ENCODE results near the gene C16orf92.
"Not testable (repeated sequence)": the region's sequence is repeated elsewhere in the genome, so short reads cannot be mapped to it uniquely, and the experiment has no call there.

Gene C16orf92

DNA sequence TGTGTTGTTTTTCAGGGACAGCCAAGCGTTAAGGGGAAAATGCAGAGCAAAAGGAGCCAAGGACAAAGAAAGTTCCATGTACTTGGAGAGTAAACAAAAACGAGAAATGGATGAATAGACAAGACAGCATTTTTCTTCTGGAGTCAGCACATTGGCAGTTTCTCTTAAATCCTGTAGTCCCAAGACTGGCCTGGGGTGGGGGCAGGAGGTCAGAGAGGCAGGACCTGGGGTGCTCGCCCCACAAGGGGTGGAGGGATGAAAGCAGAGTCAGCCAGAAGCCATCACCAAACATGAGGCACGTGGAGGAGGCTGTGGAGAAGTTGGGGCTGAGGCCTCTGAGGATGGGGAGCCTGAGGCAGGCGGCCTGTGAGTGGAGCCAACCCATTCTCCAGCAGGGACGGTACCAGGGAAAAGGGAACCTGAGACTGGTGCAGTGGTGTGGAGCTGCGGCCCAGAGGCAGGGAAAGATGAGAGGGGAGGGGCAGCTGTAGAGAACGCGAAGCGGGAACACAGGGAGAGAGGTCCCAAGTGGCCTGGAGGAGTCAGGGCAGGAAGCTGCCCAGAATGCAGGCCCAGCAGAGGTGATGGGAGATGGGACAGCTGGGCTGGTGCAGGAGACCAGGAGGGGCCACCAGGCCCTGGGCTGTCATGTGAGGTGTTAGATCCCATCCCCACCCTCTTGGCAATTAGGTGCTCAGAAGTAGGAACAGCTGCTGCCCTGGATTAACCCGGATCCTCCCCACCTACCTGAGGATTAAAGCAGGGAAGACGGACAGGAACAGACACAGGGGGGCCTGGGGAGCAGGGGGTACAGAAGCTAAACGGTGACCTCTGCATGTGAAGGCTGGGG is 4.8 kb downstream of the C16orf92 start:
- DNase-seq: no peak

GRCh38 chr16:30028438-30029076 is 5.6 kb downstream of the C16orf92 start:
- DNase-seq: peak; percentile 40 to 52

- no peak for DNase-seq
Observed at GRCh38 chr16:30030011-30030685, 7.2 kb downstream of the C16orf92 start.

- no peak for DNase-seq
Observed at GRCh38 chr16:30030841-30031413, 7.9 kb downstream of the C16orf92 start, which contains the start of gene TLCD3B. TLCD3B (minus strand) TSS chr16:30031271; CDS start chr16:30030527, 744 bp downstream.

- DNase-seq: no peak
Observed at GRCh38 chr16:30031477-30031918, 8.5 kb downstream of the C16orf92 start.

DNA sequence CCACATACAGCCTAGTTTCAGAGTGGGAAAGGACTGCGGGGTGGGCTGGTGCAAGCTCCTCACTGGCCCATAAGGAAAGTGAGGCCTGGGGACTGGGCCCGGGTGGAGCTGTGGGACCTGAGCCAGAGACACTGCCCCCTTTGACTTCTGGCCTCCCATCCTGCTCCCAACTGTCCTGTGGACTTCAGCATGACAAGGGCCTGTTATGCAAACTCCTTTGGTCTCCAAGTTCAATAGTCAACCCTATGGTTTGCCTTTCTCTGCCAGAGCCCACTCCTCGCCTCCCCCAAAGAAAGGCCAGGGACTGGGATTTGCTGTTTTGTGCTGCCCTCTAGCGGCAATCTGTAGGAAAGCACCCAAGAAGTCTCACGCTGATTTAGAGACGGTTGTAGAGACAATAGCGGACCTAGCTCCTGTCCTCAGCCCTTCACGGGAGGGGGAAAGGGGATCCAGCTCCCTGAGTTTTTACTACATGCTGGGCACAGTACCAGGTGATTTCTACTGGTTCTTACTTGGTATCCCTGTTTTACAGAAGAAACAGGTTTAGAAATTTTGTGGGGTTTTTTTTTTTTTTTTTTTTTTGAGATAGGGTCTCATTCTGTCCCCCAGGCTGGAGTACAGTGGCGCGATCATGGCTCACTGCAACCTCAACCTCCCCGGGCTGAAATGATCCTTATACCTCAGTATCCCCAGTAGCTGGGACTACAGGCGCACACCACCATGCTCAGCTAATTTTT is 9.3 kb downstream of the C16orf92 start:
- peak; percentile 80 to 82 for DNase-seq

- DNase-seq: peak in 1 of 2 experiments; percentile 40
Observed at GRCh38 chr16:30033270-30033669, 10.3 kb downstream of the C16orf92 start.

GRCh38 chr16:30040221-30040620 is 17.2 kb downstream of the C16orf92 start:
- no peak for DNase-seq

DNA sequence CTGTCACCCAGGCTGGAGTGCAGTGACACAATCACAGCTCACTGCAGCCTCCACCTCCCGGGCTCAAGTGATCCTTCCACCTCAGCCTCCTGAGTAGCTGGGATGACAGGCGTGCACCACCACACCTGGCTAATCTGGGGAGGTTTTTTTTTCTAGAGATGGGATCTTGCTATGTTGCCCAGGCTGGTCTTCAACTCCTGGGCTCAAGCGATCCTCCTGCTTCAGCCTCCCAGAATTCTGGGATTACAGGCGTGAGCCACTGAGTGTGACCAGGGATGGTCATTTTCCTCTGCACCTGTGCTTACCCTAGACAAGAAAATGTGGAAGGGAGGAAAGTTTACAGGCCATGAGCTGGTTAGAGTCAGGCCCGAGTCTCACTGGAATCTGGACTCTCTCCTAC is 17.7 kb downstream of the C16orf92 start:
- not testable (repeated sequence) for DNase-seq

GRCh38 chr16:30041841-30042240 is 18.8 kb downstream of the C16orf92 start:
- DNase-seq: no peak

GRCh38 chr16:30046178-30046577 is 23.2 kb downstream of the C16orf92 start:
- DNase-seq: no peak

DNA sequence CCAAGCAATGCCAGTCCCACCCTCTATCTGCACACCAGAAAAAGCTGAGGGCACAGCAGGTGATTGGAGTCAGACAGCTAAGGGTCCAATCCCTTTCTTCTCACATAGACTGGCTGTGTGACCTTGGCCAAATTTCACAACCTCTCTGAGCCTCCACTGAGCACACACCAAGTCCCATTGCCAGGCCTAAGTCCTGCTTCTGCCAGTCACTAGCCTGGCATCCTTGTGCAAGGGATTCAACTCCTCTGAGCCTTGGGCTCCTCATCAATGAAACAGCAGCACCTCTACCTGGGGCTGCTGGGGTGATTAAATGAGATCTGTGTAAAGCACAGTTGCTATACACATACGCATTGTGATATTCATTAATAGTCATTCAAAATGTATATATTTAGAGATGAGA is 23.6 kb downstream of the C16orf92 start:
- DNase-seq: no peak

DNA sequence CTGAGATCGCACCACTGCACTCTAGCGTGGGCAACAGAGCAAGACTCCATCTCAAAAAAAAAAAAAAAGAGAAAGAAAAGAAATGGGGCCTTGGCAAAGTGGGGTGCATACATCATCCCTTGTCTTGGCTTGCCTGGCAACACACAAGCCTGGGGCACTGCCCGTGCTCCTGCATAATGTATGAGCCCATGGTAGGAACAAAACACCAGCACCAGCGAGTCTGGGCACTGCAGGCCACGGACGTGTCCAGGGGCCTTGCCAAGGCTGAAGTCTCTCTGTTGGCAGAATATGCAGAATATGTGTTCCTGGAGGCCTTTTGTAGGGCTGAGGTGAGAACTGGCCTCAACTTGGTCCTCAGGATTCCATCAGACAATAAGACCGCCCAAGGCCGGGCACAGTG is 26.9 kb downstream of the C16orf92 start:
- no peak for DNase-seq

DNA sequence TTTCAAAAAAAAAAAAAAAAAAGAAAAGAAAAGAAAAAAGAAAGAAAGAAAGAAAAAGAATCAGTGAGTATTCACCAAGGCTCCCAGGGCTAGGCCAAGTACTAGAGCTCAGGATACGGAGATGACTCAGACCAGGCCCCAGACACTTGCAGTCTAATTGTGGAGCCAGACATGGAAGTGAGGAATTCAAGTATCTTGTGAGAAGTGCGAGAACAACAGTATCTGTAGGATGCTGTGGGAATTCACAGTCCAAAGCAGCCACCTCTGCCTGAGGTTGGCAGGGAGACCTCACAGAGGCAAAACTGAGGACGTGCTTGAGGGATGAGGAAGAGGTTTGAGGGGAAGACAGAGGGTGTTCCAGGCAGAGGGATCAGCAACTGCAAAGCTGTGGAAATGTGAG is 28.5 kb downstream of the C16orf92 start:
- DNase-seq: no peak

DNA sequence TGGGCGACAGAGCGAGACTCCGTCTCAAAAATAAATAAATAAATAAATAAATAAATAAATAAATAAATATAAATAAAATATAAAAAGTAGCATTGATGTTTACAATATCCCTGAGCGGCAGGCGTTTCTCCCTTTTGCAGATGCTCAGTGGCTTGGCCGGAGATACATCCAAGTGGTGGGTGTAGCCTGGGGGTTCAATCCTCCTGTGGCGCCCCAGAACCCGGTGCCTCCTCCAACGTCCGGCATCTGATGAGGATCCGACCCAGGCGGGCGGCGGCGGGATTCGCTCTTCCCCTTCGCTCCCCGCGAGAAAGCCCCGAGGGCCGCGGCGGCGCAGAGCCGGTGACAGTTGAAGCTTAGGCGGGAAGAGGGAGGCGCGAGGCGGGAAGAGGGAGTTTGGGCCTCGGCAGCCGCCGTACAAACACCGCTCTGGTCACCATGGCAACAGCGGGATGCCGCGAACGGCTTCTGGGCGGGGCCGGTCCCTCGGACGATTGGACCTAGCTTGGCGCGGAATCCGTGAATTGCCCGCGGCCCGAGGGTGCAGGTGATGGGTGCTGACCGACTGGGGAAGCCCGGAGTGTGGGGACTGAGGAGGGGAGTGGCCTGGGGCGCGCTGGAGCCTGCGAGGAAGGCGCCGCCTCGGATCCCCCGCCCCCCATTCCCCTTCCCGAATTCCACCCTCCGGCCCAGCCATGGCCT is 29.8 kb downstream of the C16orf92 start:
- DNase-seq: peak; percentile 95 to 97

- DNase-seq: no peak
Observed at GRCh38 chr16:30053376-30054015, 30.5 kb downstream of the C16orf92 start.

- no peak for DNase-seq
Observed at GRCh38 chr16:30054451-30054850, 31.5 kb downstream of the C16orf92 start.

GRCh38 chr16:30054959-30055553 is 32.1 kb downstream of the C16orf92 start:
- DNase-seq: peak; percentile 73 to 78

DNA sequence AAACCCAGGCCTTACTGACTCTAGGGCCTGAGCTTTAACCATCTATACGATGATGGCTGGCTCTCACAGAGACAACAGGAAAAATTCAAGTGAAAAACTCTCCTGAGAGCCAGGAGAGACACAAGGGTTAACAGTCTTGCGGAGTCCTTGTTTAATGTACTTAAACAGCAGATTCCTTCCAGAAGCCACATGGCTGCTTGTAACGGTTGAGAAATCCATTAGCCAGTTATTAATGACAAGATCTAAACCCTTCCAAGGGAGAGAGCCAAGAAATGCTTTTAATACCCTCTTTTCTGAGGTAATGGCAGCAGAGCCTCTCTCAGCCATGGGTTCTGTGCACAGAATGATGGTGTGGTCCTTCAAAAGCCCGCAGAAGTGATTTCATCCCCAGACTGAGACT is 37.3 kb downstream of the C16orf92 start:
- DNase-seq: no peak

- no peak for DNase-seq
Observed at GRCh38 chr16:30060836-30061554, 38.0 kb downstream of the C16orf92 start.

All from activated T-cell treated with anti-CD3 and anti-CD28 coated beads, Interleukin-2, amount 50 U/mL, for 48 hours (primary cell).